ENCODE data around the gene GALNTL6. TPM values are rescaled to one million over a fixed set of nuclear protein-coding genes. Genes with fewer than 3 reads are reported as not detected.

GALNTL6 gene
- total RNA-seq, 1 experiment from 2014 or later: not detected

- peaks cover 21 to 25% of the 10 kb centered on the region in 2 experiments for H3K4me1 Mint-ChIP-seq
- Histone ChIP-seq H3K9ac (ENCODE audit: extremely low read depth, insufficient read length, low read length) (no peak overlapping the region), H3K14ac (ENCODE audit: insufficient read depth, low read length) (no peak overlapping the region), H3T11ph (ENCODE audit: low read length) (no peak overlapping the region), H3K4me2 (ENCODE audit: insufficient read depth, insufficient read length, low read length) (no peak overlapping the region), H2BK5ac (ENCODE audit: insufficient read length, low read length) (no peak overlapping the region), H2BK15ac (ENCODE audit: low read depth, low read length) (no peak overlapping the region), H4K20me1 (ENCODE audit: control insufficient read depth, insufficient read depth, insufficient read length) (no peaks in the 10 kb centered on the region), H3K27me3 (ENCODE audit: insufficient read depth, low read length) (no peaks in the 10 kb centered on the region), H3K27ac (ENCODE audit: insufficient read length, low read depth, low read length) (no peak overlapping the region), H3K18ac (ENCODE audit: insufficient read length, low read depth, low read length) (no peak overlapping the region), H4K91ac (ENCODE audit: insufficient read length, low read depth, low read length) (no peak overlapping the region), H3K79me2 (ENCODE audit: insufficient read depth, low read length) (no peaks in the 10 kb centered on the region), H3K23me2 (ENCODE audit: insufficient read length, low read depth, low read length, poor library complexity, severe bottlenecking) (no peaks in the 10 kb centered on the region), H2BK120ac (ENCODE audit: low read depth, low read length, poor library complexity, severe bottlenecking) (no peak overlapping the region), H3K79me1 (ENCODE audit: insufficient read depth, low read depth, low read length, poor library complexity, severe bottlenecking) (no peaks in the 10 kb centered on the region), H3K4ac (ENCODE audit: low read depth, low read length) (no peak overlapping the region), H2BK20ac (ENCODE audit: low read depth, low read length, poor library complexity, severe bottlenecking) (no peak overlapping the region), H2BK12ac (ENCODE audit: insufficient read length, low read depth, low read length) (no peak overlapping the region), H3K23ac (ENCODE audit: insufficient read length, low read depth, low read length) (no peak overlapping the region), H2AK5ac (ENCODE audit: insufficient read length, low read length) (no peak overlapping the region), H3K56ac (ENCODE audit: insufficient read length, low read depth, low read length) (no peak overlapping the region), H4K5ac (ENCODE audit: insufficient read length, low read depth, low read length) (no peak overlapping the region), H3K4me1 (ENCODE audit: insufficient read depth, low read length) (peaks cover 7% of the 10 kb centered on the region; the same call in 1 of the 2 replicates), H3K9me3 (ENCODE audit: control insufficient read depth, low read depth, low read length) (no peaks in the 10 kb centered on the region), H4K8ac (replicated peaks; ENCODE audit: insufficient read length, low read depth, low read length) (no peak overlapping the region), H2AFZ (ENCODE audit: low read length) (no peak overlapping the region)
- H3K9me3 Mint-ChIP-seq: peaks cover 16 to 18% of the 10 kb centered on the region in 2 experiments
- DNase-seq: no peak
- peaks cover 8 to 27% (median 12%) of the 10 kb centered on the region in 3 experiments for H3K36me3 Mint-ChIP-seq (ENCODE audit: insufficient read depth in 1 of 3, low read depth in 3 of 3)
- peaks cover 6% of the 10 kb centered on the region for H3K27me3 Mint-ChIP-seq (ENCODE audit: low read depth)
- no peak overlapping the region for H3K27ac Mint-ChIP-seq
- H3K4me3 Mint-ChIP-seq: no peak overlapping the region
- TF ChIP-seq CTCF (conservative IDR thresholded peaks at IDR 0.05): no peak
- no CpG with 5 or more reads among the region's 1 CpG for WGBS (ENCODE audit: extremely low coverage, insufficient read length, low lambda C conversion rate)
Observed at GRCh38 chr4:172707622-172708021, 894.4 kb downstream of the GALNTL6 start.
